Hepatocyte (in vitro differentiated cells): ENCODE results near the gene CRB1. TPM values are rescaled to one million over a fixed set of nuclear protein-coding genes. Genes with fewer than 3 reads are reported as not detected.

Experiments
- DNase-seq: peaks from one replicate; pipeline ENCODE4 v3.0.0-alpha.2; 2016; ENCODE audit warnings: low spot score
- H2AFZ ChIP-seq: fragments of 200-600 bp; sonication (generic); 2 replicates; pipeline ENCODE4 v1.6.0; 2016; ENCODE audit warnings: antibody characterized with exemption, mild to moderate bottlenecking
- H3K27ac ChIP-seq: fragments of 200-600 bp; sonication (generic); 2 replicates; pipeline ENCODE4 v1.5.1; 2016; ENCODE audit warnings: mild to moderate bottlenecking
- H3K27me3 ChIP-seq: fragments of 200-600 bp; sonication (generic); 2 replicates; pipeline ENCODE4 v1.6.1; 2016
- H3K36me3 ChIP-seq: fragments of 200-600 bp; sonication (generic); replicated peaks from 2 replicates; pipeline ENCODE4 v1.5.1; 2016; ENCODE audit warnings: low read depth; ENCODE audit not compliant: insufficient read depth
- H3K4me1 ChIP-seq: fragments of 200-600 bp; sonication (generic); 2 replicates; pipeline ENCODE4 v1.5.1; 2016; ENCODE audit warnings: mild to moderate bottlenecking, moderate library complexity; ENCODE audit not compliant: insufficient read depth
- H3K4me2 ChIP-seq: fragments of 200-600 bp; sonication (generic); 2 replicates; pipeline ENCODE4 v1.6.0; 2016
- H3K4me3 ChIP-seq: fragments of 200-600 bp; sonication (generic); 2 replicates; pipeline ENCODE4 v1.5.1; 2016; ENCODE audit warnings: mild to moderate bottlenecking
- H3K79me2 ChIP-seq: fragments of 200-600 bp; sonication (generic); 2 replicates; pipeline ENCODE4 v1.6.0; 2017; ENCODE audit warnings: mild to moderate bottlenecking
- H3K9me2 ChIP-seq: fragments of 200-600 bp; sonication (generic); replicated peaks from 2 replicates; pipeline ENCODE4 v1.6.0; 2017; ENCODE audit warnings: mild to moderate bottlenecking; ENCODE audit not compliant: insufficient read depth
- H3K9me3 ChIP-seq: fragments of 200-600 bp; sonication (generic); 2 replicates; pipeline ENCODE4 v1.5.1; 2016; ENCODE audit warnings: low read depth, mild to moderate bottlenecking
- H4K20me1 ChIP-seq: fragments of 200-600 bp; sonication (generic); 2 replicates; pipeline ENCODE4 v1.6.0; 2016; ENCODE audit warnings: mild to moderate bottlenecking; ENCODE audit not compliant: insufficient read depth, poor library complexity, severe bottlenecking
- CTCF ChIP-seq: fragments of 200-600 bp; sonication (generic); IDR thresholded peaks from 2 replicates; pipeline ENCODE4 v1.5.1; 2016; ENCODE audit warnings: antibody characterized with exemption, mild to moderate bottlenecking; ENCODE audit not compliant: poor library complexity
- EZH2 ChIP-seq: fragments of 200-600 bp; sonication (generic); IDR thresholded peaks from 2 replicates; pipeline ENCODE4 v1.6.1; 2016; ENCODE audit warnings: antibody characterized with exemption, mild to moderate bottlenecking, borderline replicate concordance
- EZH2phosphoT487 ChIP-seq: fragments of 200-600 bp; sonication (generic); IDR thresholded peaks from one replicate; pipeline ENCODE4 v1.6.1; 2018; ENCODE audit warnings: antibody characterized with exemption, mild to moderate bottlenecking, low read depth, moderate library complexity; ENCODE audit not compliant: unreplicated experiment, severe bottlenecking
- WGBS: methylation state at CpG from one replicate; pipeline ENCODE4 v1.1.6; 2016; ENCODE audit warnings: low lambda C conversion rate; ENCODE audit errors: missing lambda C conversion rate; 5-methylcytosine and 5-hydroxymethylcytosine counted together
- polyA plus RNA-seq: library from polyadenylated mRNA; unstranded; fragments of >200 nt; fragmentation: Nextera tagmentation; extraction: Ambion mirVana; gene quantifications from 2 replicates; pipeline ENCODE4 v1.2.1, GENCODE V29; 2016
- total RNA-seq: library from RNA; depleted of rRNA; stranded (reverse); fragments of >200 nt; gene quantifications from 2 replicates; pipeline ENCODE4 v1.2.3, GENCODE V29; 2014

The CRB1 gene
- total and polyA plus RNA-seq, 2 experiments from 2014 or later = 0.30 TPM; not detected in 1

- Histone ChIP-seq H3K79me2 (no peaks in the 10 kb centered on the region), H3K27me3 (no peaks in the 10 kb centered on the region), H2AFZ (no peak overlapping the region), H4K20me1 (no peaks in the 10 kb centered on the region), H3K27ac (no peak overlapping the region), H3K9me2 (no peaks in the 10 kb centered on the region), H3K4me1 (no peaks in the 10 kb centered on the region), H3K4me3 (no peak overlapping the region), H3K36me3 (no peaks in the 10 kb centered on the region), H3K4me2 (no peak overlapping the region), H3K9me3 (no peaks in the 10 kb centered on the region)
- WGBS = 98% methylated on average over 2 of the region's 2 CpGs
- no peak for DNase-seq
- TF ChIP-seq EZH2 = no peak
- TF ChIP-seq CTCF = no peak
- no peak for TF ChIP-seq EZH2phosphoT487
These were observed 45.3 kb upstream of the CRB1 start for GRCh38 chr1:197222780-197223179.

- Histone ChIP-seq H3K27me3 (no peaks in the 10 kb centered on the region), H3K79me2 (no peaks in the 10 kb centered on the region), H2AFZ (no peak overlapping the region), H3K36me3 (no peaks in the 10 kb centered on the region), H3K27ac (no peak overlapping the region), H3K9me2 (no peaks in the 10 kb centered on the region), H3K9me3 (no peaks in the 10 kb centered on the region), H3K4me1 (no peaks in the 10 kb centered on the region), H4K20me1 (no peaks in the 10 kb centered on the region), H3K4me2 (no peak overlapping the region), H3K4me3 (no peak overlapping the region)
- 89% methylated on average over 1 of the region's 1 CpG for WGBS
- DNase-seq = no peak
- TF ChIP-seq EZH2 (no peak), CTCF (peak; percentile 44)
These were observed 43.9 kb upstream of the CRB1 start for GRCh38 chr1:197224160-197224559.

- H3K4me1 ChIP-seq = no peaks in the 10 kb centered on the region
- no peaks in the 10 kb centered on the region for H4K20me1 ChIP-seq
- H3K36me3 ChIP-seq = no peaks in the 10 kb centered on the region
- no peak for TF ChIP-seq EZH2
- no peak for TF ChIP-seq EZH2phosphoT487
- no peak for TF ChIP-seq CTCF
- H3K79me2 ChIP-seq = no peaks in the 10 kb centered on the region
- no peaks in the 10 kb centered on the region for H3K9me3 ChIP-seq
- H3K4me2 ChIP-seq = no peak overlapping the region
- 74% methylated on average over 5 of the region's 5 CpGs for WGBS
- H2AFZ ChIP-seq = no peak overlapping the region
- no peaks in the 10 kb centered on the region for H3K27me3 ChIP-seq
- H3K4me3 ChIP-seq = no peak overlapping the region
- no peak for DNase-seq
- H3K27ac ChIP-seq = no peak overlapping the region
- no peaks in the 10 kb centered on the region for H3K9me2 ChIP-seq
These were observed 42.4 kb upstream of the CRB1 start for GRCh38 chr1:197225611-197226010.

GRCh38 chr1:197234581-197234980 lies 33.5 kb upstream of the CRB1 start:
- Histone ChIP-seq H3K4me3 (no peak overlapping the region), H4K20me1 (no peaks in the 10 kb centered on the region), H3K36me3 (no peaks in the 10 kb centered on the region), H3K27ac (no peak overlapping the region), H3K4me1 (no peaks in the 10 kb centered on the region), H3K9me2 (no peaks in the 10 kb centered on the region), H3K9me3 (no peaks in the 10 kb centered on the region), H2AFZ (no peak overlapping the region), H3K4me2 (no peak overlapping the region), H3K27me3 (no peaks in the 10 kb centered on the region), H3K79me2 (no peaks in the 10 kb centered on the region)
- 95% methylated on average over 1 of the region's 1 CpG for WGBS
- DNase-seq = no peak
- TF ChIP-seq EZH2phosphoT487 = no peak
- no peak for TF ChIP-seq EZH2
- TF ChIP-seq CTCF = no peak
